HUES64 (cell line): ENCODE results near the gene GPC2.
"Not testable (repeated sequence)": the region's sequence is repeated elsewhere in the genome, so short reads cannot be mapped to it uniquely, and the experiment has no call there.

Experiments used
- H3K27ac ChIP-seq: 2 replicates; pipeline ENCODE4 v1.7.0; 2013; ENCODE audit warnings: low read depth, low read length, inconsistent platforms
- H3K27me3 ChIP-seq: 2 replicates; pipeline ENCODE4 v1.6.1; 2013; ENCODE audit warnings: mild to moderate bottlenecking, low read length; ENCODE audit not compliant: insufficient read depth
- H3K36me3 ChIP-seq: 2 replicates; pipeline ENCODE4 v1.6.1; 2013; ENCODE audit warnings: mild to moderate bottlenecking, low read length; ENCODE audit not compliant: insufficient read depth
- H3K4me1 ChIP-seq: 2 replicates; pipeline ENCODE4 v1.6.1; 2013; ENCODE audit warnings: mild to moderate bottlenecking, low read length, moderate library complexity; ENCODE audit not compliant: insufficient read depth
- H3K4me3 ChIP-seq: 2 replicates; pipeline ENCODE4 v1.5.1; 2013; ENCODE audit warnings: mild to moderate bottlenecking, low read length, moderate library complexity
- H3K9ac ChIP-seq: 2 replicates; pipeline ENCODE4 v1.6.1; 2013; ENCODE audit warnings: mild to moderate bottlenecking, low read depth, low read length
- H3K9me3 ChIP-seq: 2 replicates; pipeline ENCODE4 v1.6.1; 2013; ENCODE audit warnings: low read depth, low read length; ENCODE audit not compliant: insufficient read depth
- WGBS: fragments of 150-250, 120-280 bp; methylation state at CpG from one replicate; pipeline ENCODE4 v1.1.7; 2013; ENCODE audit warnings: missing lambda C conversion rate; 5-methylcytosine and 5-hydroxymethylcytosine counted together

GPC2 gene

DNA sequence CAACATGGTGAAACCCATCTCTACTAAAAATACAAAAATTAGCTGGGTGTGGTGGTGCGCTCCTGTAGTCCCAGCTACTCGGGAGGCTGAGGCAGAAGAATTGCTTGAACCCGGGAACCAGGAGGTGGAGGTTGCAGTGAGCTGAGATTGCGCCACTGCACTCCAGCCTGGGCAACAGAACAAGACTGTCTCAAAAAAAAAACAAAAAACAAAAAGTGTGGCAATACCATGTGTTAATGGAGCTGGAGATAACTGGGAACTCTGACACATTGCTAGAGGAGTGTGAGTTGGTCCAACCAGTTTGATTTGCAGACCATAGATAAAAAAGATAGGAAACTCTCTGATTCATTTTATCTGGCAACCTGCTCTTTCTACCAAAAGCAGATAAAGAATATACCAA, 30.8 kb downstream of the GPC2 start:
- H3K4me1 ChIP-seq, H3K27ac ChIP-seq, H3K27me3 ChIP-seq, H3K9ac ChIP-seq, H3K36me3 ChIP-seq, H3K9me3 ChIP-seq, H3K4me3 ChIP-seq: not testable (repeated sequence)
- WGBS = 97% methylated on average over 4 of the region's 4 CpGs

DNA sequence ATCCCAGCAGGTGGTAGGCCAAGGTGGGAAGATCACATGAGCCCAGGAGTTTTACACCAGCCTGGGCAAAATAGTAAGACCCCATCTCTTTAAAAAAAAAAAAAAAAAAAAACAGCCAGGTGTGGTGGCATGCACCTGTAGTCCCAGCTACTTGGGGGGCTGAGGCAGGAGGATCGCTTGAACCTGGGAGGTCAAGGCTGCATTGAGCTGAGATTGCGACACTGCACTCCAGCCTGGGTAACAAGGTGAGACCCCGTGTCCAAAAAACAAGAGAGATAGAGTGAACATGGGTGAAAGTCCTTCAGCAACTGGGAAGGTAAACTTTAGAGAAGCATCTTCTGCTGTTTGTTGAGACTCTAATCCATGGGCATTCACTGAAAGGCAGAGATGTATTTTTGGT, 34.7 kb downstream of the GPC2 start:
- Histone ChIP-seq H3K4me3 (no peak overlapping the region), H3K27me3 (no peaks in the 10 kb centered on the region), H3K4me1 (no peaks in the 10 kb centered on the region), H3K9me3 (no peaks in the 10 kb centered on the region), H3K36me3 (no peaks in the 10 kb centered on the region), H3K27ac (no peak overlapping the region), H3K9ac (no peak overlapping the region)
- 88% methylated on average over 3 of the region's 3 CpGs for whole genome bisulfite sequencing

DNA sequence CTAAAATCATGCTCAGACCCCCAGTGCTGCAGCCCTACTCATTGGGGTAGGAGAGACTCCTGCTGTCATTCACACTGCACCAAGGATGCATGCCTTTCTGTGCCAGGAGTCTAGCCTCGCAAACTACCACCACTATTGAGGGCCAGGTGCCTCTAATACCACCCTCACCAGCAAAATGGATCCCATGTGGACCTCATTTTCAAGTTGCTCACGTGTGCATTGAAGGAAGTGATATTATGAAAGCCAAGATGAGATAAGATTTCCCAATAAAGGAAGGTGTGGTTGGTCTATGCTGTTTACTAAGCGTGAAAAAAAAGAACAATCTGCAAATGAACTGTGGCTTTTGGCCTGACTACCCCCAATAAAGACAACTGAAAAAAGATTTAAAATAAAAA, 35.6 kb downstream of the GPC2 start:
- no peaks in the 10 kb centered on the region for H3K9me3 ChIP-seq
- H3K27me3 ChIP-seq = no peaks in the 10 kb centered on the region
- no peaks in the 10 kb centered on the region for H3K4me1 ChIP-seq
- H3K9ac ChIP-seq = no peak overlapping the region
- H3K36me3 ChIP-seq = no peaks in the 10 kb centered on the region
- no peak overlapping the region for H3K4me3 ChIP-seq
- 90% methylated on average over 3 of the region's 3 CpGs for WGBS
- no peak overlapping the region for H3K27ac ChIP-seq

DNA sequence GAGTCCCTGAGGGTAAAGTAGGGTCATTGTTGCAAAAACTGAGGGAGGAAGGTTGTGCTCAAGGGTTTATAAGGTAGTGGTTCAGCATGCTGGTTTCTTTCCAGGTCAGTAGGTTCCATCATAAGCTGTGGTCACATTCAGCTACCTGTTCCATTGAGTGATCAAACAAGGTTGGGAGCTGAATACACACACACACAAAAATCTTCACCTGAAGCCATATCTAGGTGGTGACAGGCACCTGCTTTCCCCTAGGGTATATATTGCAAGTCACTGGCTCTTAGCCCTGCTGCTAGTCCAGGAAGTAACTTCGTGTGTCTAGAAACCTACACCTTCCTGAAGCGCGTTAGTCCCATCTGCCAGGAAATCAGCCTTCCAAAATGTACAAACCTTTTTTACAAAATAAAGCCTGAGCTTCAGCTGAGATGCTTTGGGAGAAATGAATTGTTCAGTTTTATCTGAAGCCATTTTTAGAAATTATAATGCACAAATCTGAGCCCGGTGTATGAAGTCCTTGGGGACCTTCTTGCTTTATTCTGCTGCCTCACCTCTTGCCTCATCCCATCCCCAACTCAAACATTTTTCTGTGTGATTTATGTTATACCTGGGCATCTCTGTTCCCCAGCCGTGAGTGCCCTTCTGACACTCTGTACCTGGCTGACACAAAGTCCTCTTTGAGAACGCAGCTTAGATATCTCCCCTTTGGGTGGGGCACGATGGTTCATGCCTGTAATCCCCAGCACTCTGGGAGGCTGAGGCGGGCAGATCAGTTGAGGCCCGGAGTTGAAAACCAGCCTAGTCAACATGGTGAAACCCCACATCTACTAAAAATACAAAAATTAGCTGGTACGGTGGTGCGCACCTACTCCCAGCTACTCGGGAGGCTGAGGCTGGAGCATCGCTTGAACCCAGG, 39.1 kb downstream of the GPC2 start:
- Histone ChIP-seq H3K27ac (no peak overlapping the region), H3K27me3 (no peaks in the 10 kb centered on the region), H3K9ac (no peak overlapping the region), H3K4me1 (no peaks in the 10 kb centered on the region), H3K4me3 (no peak overlapping the region), H3K36me3 (no peaks in the 10 kb centered on the region), H3K9me3 (no peaks in the 10 kb centered on the region)
- 94% methylated on average over 13 of the region's 13 CpGs for WGBS

DNA sequence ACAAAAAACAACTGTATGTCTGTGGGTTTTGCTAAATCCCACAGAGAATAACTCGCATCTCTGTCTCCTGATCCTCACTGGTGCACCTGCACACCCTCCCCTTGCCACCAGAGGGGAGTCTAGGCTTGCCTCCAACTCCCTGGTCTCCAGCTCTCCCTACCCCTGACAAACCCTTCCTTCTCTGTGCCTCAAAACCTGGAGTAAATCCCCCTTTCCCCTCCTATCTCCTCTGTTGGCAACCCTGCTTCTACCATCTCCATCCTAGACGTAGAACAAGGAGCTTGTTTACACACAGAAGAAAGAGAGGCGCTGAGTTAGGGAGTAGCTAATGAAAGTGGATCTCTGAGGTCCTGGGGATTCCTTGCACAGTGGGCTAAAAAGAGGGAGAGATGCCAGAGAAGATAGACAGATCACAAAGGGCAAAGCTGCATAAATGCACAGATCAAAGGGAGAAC, 44.5 kb downstream of the GPC2 start:
- 36% methylated on average over 3 of the region's 3 CpGs for WGBS
- H3K9me3 ChIP-seq = no peaks in the 10 kb centered on the region
- no peaks in the 10 kb centered on the region for H3K36me3 ChIP-seq
- H3K4me1 ChIP-seq = peaks cover 7% of the 10 kb centered on the region; the same call in 1 of the 2 replicates
- no peak overlapping the region for H3K27ac ChIP-seq
- H3K4me3 ChIP-seq = no peak overlapping the region
- no peak overlapping the region for H3K9ac ChIP-seq
- H3K27me3 ChIP-seq = peaks cover 16% of the 10 kb centered on the region

DNA sequence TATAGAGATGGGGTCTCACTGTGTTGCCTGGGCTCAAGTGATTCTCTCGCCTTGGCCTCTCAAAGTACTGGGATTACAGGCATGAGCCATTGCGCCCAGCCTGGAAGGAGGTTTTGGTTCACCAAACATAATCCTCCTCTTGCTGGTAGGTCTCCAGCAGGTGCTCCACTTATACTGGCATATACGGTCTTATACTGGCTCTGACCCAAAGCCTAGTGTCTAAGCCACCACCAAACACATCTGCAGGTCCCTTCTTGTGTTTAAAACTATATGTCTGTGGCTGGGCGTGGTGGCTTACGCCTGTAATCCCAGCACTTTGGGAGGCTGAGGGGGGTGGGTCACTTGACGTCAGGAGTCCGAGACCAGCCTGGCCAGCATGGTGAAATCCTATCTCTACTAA, 45.1 kb downstream of the GPC2 start:
- Histone ChIP-seq H3K36me3 (no peaks in the 10 kb centered on the region), H3K9me3 (no peaks in the 10 kb centered on the region), H3K27me3 (peaks cover 20% of the 10 kb centered on the region), H3K4me3 (no peak overlapping the region), H3K27ac (no peak overlapping the region), H3K4me1 (peaks cover 7% of the 10 kb centered on the region; the same call in 1 of the 2 replicates), H3K9ac (no peak overlapping the region)
- WGBS = 89% methylated on average over 6 of the region's 7 CpGs

DNA sequence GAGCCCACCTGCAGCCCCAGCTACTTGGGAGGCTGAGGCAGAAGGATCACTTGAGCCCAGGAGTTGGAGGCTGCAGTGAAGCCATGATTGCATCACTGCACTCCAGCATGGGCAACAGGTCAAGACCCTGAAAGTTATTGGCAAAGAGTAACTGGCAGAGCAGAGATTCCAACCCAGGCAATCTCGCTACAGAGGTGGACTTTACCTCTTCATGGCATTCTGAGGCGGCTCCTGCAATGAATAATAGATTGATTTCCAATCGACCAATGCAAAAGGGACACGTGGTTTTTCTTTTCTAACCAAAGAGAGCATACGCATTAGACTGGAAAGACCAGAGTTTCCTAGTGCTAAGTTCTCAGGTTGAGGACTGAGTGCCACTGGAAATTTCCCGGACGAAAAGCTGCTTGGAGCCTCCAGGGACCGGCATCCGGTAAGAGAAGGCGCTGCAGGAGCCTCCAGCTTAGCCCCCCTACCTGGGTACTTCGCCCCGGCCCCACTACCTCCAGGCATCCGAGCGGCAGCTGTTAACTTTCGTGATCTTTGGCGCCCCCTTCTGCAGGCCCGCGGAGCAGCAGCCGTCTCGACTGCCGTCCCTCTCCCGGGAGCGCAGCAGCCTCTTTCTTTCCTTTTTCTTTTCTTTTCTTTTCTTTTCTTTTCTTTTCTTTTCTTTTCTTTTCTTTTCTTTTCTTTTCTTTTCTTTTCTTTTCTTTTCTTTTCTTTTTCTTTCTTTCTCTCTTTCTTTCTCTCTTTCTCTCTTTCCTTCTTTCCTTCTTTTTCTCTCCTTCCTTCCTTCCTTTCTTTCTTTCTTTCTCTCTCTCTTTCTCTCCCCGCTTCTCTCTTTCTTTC, 46.4 kb downstream of the GPC2 start:
- H3K4me1 ChIP-seq = peaks cover 7% of the 10 kb centered on the region; the same call in 1 of the 2 replicates
- no peaks in the 10 kb centered on the region for H3K9me3 ChIP-seq
- no peaks in the 10 kb centered on the region for H3K36me3 ChIP-seq
- H3K4me3 ChIP-seq = peak overlapping the region; percentile 38
- WGBS = 14% methylated on average over 24 of the region's 24 CpGs
- H3K27ac ChIP-seq = no peak overlapping the region
- peaks cover 20% of the 10 kb centered on the region for H3K27me3 ChIP-seq
- peak overlapping the region; percentile 48 for H3K9ac ChIP-seq

DNA sequence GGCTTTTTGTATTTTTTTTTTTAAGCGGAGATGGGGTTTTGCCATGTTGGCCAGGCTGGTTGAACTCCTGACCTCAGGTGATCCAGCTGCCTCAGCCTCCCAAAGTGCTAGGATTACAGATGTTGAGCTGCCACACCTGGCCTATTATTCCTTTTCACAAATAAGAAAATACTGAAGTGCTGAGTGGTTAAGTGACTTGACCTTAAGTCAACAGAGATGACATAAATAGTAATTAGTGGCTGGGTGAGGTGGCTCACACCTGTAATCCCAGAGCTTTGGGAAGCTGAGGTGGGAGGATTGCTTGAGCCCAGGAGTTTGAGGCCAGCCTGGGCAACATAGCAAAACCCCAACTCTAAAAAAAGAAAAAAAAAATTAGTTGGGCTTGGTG, 47.0 kb downstream of the GPC2 start:
- peaks cover 20% of the 10 kb centered on the region for H3K27me3 ChIP-seq
- not testable (repeated sequence) for H3K27ac ChIP-seq, H3K9ac ChIP-seq, H3K4me3 ChIP-seq, H3K4me1 ChIP-seq, H3K36me3 ChIP-seq, H3K9me3 ChIP-seq
- 96% methylated on average over 1 of the region's 1 CpG for WGBS

DNA sequence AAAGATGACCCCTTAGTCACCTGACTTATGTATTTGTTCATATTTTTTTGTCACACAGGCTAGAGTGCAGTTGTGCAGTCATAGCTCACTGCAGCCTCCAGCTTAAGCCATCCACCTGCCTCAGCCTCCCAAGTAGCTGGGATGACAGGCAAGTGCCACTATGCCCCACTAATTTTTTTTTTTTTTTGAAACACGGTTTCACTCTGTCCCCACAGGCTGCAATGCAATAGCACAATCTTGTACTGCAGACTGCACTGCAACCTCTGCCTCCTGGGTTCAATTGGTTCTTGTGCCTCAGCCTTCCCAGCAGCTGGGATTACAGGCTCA, 48.6 kb downstream of the GPC2 start:
- WGBS = 83% methylated on average over 1 of the region's 1 CpG
- H3K9ac ChIP-seq = no peak overlapping the region
- H3K27ac ChIP-seq = no peak overlapping the region
- H3K36me3 ChIP-seq = peaks cover 6% of the 10 kb centered on the region; the same call in 1 of the 2 replicates
- peaks cover 20% of the 10 kb centered on the region for H3K27me3 ChIP-seq
- H3K4me3 ChIP-seq = peak overlapping the region; percentile 97; the same call in 1 of the 2 replicates
- H3K4me1 ChIP-seq = peaks cover 7% of the 10 kb centered on the region; the same call in 1 of the 2 replicates
- no peaks in the 10 kb centered on the region for H3K9me3 ChIP-seq

DNA sequence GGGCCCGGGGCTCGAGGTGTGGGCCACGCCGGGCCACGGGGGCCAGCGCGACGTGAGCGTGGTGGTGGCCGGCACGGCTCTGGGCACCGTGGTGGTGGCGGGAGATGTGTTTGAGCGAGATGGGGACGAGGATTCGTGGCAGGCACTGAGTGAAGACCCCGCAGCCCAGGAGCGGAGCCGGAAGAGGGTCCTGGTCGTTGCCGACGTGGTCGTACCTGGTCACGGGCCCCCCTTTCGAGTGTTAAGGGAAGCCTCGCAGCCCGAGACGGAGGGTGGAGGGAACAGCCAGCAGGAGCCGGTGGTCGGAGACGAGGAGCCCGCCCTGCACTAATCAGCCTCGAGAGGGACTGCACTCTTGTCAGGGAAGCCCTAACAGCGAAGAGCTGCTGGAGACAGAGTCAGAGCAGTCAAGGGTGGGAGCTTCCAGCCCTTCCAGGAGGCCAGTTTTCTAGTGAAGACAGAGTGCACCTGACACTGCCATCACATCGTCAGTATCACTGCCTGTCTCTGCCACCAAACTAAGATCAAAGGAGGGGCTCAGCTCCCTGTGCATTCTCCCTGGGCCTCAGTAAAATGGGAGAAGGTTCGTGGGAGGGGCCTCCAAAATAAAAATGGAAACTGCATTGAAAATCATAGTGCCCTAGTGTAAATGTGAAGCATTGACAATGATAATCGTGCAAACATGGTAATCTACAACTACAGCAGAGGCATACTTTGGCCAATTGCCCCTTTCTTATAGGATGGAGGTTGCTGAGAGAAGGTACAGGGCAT, 49.1 kb downstream of the GPC2 start:
- 7% methylated on average over 37 of the region's 37 CpGs for WGBS
- Histone ChIP-seq H3K27me3 (peaks cover 20% of the 10 kb centered on the region), H3K9ac (peak overlapping the region; percentile 95), H3K4me1 (peaks cover 7% of the 10 kb centered on the region; the same call in 1 of the 2 replicates), H3K4me3 (peak overlapping the region; percentile 97), H3K36me3 (peaks cover 6% of the 10 kb centered on the region; the same call in 1 of the 2 replicates), H3K9me3 (no peaks in the 10 kb centered on the region), H3K27ac (no peak overlapping the region)
